GM21367 (cell line): ENCODE results near the gene MGAT1.
A peak's percentile ranks its signal among the peaks of the same experiment; 100 is the strongest.

ENCODE experiments used
- ATAC-seq: cut with Tn5 transposase; IDR thresholded peaks from one replicate; pipeline ENCODE4 v1.9.1; 2021; ENCODE audit not compliant: unreplicated experiment

The MGAT1 gene

GRCh38 chr5:180824630-180825476, 22.2 kb upstream of the MGAT1 start:
- no peak for ATAC-seq

GRCh38 chr5:180823940-180824629, 21.5 kb upstream of the MGAT1 start:
- ATAC-seq, result no peak

GRCh38 chr5:180823346-180823745, 20.7 kb upstream of the MGAT1 start:
- no peak for ATAC-seq

- no peak for ATAC-seq
Measured at GRCh38 chr5:180821538-180821937, 18.9 kb upstream of the MGAT1 start.

GRCh38 chr5:180820788-180821321, 18.2 kb upstream of the MGAT1 start:
- ATAC-seq, result peak; percentile 59

GRCh38 chr5:180818677-180819341, 16.2 kb upstream of the MGAT1 start:
- no peak for ATAC-seq

- no peak for ATAC-seq
Measured at GRCh38 chr5:180817893-180818674, 15.5 kb upstream of the MGAT1 start.

- peak; percentile 29 for ATAC-seq
Measured at GRCh38 chr5:180816608-180817534, 14.3 kb upstream of the MGAT1 start.

GRCh38 chr5:180815293-180815917, 12.8 kb upstream of the MGAT1 start:
- no peak for ATAC-seq

- no peak for ATAC-seq
Measured at GRCh38 chr5:180813420-180813819, 10.8 kb upstream of the MGAT1 start.

DNA sequence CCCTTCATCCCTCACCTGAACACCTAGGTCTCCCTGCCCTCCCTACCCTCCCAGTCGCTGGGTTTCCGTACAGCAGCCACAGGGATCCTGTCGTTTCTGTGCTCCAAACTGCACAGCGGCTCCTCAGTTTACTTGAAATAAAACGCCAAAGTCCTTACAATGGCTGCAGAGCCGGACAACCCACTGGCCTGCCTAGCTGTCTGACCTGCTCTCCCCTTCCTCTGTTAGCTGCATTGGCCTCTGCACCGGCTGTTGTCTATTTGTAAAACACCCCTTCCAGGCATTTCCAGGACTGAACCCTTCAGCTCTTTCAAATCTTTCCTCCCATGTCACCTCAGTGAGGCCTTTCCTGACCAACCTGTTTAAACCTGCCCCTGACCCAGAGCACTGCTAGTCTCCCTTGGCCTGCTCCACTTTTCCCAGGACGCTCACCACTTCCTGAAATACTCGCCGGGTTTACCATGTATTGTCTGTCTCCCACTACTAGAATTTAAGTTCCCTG, 9.1 kb upstream of the MGAT1 start:
- no peak for ATAC-seq

DNA sequence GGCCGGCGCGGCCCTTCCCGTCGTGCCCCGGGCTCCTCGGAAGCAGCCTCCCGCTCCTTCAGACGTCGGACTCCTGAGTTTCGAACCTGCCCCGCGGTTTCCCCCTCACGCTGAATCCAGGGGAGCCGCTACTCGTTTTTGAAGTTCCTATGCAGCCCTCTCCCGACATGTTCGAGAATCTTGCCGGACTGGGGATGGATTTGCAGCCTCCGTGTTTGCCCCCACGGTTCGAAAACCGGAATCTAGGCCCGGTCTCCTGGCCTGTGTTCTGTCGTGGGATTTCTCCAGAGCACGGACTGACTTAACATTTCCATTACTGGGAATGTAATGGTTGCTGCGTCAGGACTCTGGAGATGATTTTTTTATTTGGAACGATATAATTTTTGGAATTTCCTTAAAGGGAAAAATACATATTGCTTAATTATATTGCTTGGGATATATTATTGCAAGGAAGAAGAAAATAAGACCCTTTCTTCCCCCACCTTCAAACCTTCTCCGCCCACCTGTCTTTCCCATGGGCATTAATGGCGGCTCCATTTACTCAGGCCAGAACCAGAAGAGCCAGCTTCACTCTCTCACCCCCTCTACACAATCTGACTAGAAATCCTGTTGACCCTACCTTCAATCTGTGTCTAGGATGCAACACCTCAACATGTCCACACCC, 8.5 kb upstream of the MGAT1 start:
- no peak for ATAC-seq

- ATAC-seq, result peak; percentile 52
Measured at GRCh38 chr5:180810210-180810958, 7.8 kb upstream of the MGAT1 start.

- ATAC-seq, result peak; percentile 49
Measured at GRCh38 chr5:180809403-180810209, 7.0 kb upstream of the MGAT1 start.

- no peak for ATAC-seq
Measured at GRCh38 chr5:180808461-180809000, 5.9 kb upstream of the MGAT1 start.

GRCh38 chr5:180807654-180808414, 5.2 kb upstream of the MGAT1 start:
- ATAC-seq, result no peak
